Thyroid gland (tissue), 4 donors: ENCODE data around the gene DRD3.

Experiments
- POLR2A ChIP-seq, 2 donors: fragments of 450-650 bp; IDR thresholded peaks; one replicate each; pipeline ENCODE4 v1.6.1; 2017; ENCODE audit warnings: antibody characterized with exemption in 2 of 2, mild to moderate bottlenecking in 2 of 2, moderate library complexity in 1 of 2
- TF ChIP-seq, protein P1 (sequence below), 6 experiments: fragments of 200-600 bp in 3 of 6; fragments of 450-650 bp in 3 of 6; sonication (generic) in 3 of 6; IDR thresholded peaks; one replicate each; pipeline ENCODE4 v1.5.1; 2016 to 2019; ENCODE audit warnings: antibody characterized with exemption in 6 of 6, mild to moderate bottlenecking in 2 of 6, inconsistent platforms in 1 of 6, moderate library complexity in 1 of 6

- TF ChIP-seq, protein P1, sequence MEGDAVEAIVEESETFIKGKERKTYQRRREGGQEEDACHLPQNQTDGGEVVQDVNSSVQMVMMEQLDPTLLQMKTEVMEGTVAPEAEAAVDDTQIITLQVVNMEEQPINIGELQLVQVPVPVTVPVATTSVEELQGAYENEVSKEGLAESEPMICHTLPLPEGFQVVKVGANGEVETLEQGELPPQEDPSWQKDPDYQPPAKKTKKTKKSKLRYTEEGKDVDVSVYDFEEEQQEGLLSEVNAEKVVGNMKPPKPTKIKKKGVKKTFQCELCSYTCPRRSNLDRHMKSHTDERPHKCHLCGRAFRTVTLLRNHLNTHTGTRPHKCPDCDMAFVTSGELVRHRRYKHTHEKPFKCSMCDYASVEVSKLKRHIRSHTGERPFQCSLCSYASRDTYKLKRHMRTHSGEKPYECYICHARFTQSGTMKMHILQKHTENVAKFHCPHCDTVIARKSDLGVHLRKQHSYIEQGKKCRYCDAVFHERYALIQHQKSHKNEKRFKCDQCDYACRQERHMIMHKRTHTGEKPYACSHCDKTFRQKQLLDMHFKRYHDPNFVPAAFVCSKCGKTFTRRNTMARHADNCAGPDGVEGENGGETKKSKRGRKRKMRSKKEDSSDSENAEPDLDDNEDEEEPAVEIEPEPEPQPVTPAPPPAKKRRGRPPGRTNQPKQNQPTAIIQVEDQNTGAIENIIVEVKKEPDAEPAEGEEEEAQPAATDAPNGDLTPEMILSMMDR (IDR thresholded peaks at IDR 0.05): no peak
- TF ChIP-seq POLR2A (IDR thresholded peaks at IDR 0.05): no peak
Observed at GRCh38 chr3:114119776-114120175, 59.1 kb downstream of the DRD3 start.
